Activated CD4-positive, CD25-positive, alpha-beta regulatory T cell treated with anti-CD3 and anti-CD28 coated beads, Interleukin-2, amount 50 U/mL, for 16 hours (primary cell): Measurements from ENCODE around the gene SLC25A25.
A peak's percentile ranks its signal among the peaks of the same experiment; 100 is the strongest.
"Not testable (repeated sequence)": the region's sequence is repeated elsewhere in the genome, so short reads cannot be mapped to it uniquely, and the experiment has no call there.

Experiments used
- DNase-seq: peaks from one replicate; pipeline ENCODE4 v3.0.0-alpha.2; 2020; ENCODE audit warnings: low read depth, low spot score

SLC25A25 gene

DNA sequence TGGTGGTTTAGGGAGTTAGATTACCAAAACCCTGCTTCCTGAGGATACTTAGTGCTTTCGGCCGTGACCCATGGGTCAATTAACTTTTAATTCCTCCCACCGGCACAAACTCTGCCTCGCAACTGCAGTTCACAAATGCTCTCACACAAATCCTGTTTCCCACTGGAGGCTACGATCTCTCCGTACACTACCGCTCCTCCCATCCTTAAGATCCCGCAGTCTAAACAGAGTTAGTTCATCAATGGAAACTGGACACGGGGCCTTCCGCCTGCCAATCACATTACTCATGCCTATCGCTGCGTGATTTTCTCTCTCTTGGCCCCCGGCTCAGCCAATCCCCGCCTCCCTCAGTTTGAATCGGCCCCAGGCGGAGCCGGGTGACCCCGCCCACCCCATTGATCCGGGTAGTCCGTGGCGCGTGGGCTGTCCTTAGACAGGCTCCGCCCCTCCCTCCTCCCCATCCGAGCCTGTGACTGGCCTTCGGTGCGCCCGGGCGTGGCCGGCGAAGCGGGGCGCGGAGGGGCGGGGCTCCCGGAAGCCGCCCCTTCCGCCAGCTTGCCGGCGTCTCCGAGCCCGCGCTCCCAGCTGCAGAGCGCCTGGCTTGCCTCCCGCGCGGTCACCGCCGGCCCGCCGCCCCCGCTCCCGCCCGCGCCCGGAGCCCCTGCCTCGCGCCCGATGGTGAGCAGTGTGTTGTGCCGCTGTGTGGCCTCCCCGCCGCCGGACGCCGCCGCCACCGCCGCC, at the start of gene SLC25A25:
TSS of gene SLC25A25 (plus strand) at position 588 of the 741 bp plus-strand sequence. CDS start at position 676, 88 bp downstream.
- DNase-seq = peak; percentile 99

DNA sequence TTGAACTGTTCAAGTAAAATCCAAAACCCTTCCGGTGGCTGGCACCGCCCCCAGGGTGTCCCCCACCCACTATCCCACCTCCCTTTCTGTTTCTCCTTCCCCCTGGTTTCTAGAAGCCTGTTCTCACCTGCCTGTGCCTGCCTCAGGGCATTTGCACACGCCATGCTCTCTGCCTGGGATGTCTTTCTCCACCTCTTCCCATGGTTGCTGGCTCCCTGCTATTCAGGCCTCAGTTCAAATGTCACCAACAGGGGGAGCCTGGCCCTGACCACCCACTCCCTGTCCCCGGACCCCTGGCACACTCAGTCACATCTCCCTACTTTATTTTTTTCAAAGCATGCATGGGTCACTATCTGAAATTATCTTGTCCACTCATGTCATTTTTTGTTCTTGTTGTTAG, 47.3 kb upstream of the SLC25A25 start:
- no peak for DNase-seq

GRCh38 chr9:128021098-128021497, 46.9 kb upstream of the SLC25A25 start:
- no peak for DNase-seq

- no peak for DNase-seq
Measured at GRCh38 chr9:128022886-128023285, 45.1 kb upstream of the SLC25A25 start.

DNA sequence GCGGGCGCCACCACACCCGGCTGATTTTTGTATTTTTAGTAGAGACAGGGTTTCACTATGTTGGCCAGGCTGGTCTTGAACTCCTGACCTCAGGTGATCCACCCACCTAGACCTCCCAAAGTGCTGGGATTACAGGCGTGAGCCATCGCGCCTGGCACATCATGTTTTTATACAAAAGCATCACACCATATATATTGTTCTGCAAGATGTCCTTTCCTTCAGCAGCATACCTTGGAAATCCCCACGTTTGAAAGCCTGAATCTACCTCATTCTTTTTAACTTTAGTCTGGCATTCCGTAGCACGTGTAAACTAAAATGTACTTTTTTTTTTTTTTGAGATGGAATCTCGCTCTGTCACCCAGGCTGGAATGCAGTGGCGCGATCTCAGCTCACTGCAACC, 44.4 kb upstream of the SLC25A25 start:
- DNase-seq = not testable (repeated sequence)

- no peak for DNase-seq
Measured at GRCh38 chr9:128024761-128025308, 43.2 kb upstream of the SLC25A25 start.

DNA sequence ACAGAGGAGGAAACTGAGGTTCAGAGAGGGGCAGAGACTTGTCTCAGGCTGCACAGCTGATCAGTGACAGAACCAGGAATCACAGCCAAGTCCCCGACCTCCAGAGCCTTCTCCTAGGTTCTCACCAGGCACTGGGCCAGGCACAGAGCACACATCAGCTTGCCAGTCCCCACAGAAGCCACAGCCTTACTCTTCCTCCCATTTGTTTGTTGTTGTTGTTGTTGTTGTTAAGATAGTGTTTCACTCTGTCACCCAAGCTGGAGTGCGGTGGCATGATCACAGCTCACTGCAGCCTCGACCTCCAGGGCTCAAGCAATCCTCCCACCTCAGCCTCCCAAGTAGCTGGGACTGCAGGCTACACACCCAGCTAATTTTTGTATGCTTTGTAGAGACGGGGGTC, 42.3 kb upstream of the SLC25A25 start:
- DNase-seq = no peak

GRCh38 chr9:128026255-128026772, 41.7 kb upstream of the SLC25A25 start:
- DNase-seq = peak; percentile 78

GRCh38 chr9:128026773-128027541, 41.1 kb upstream of the SLC25A25 start:
- no peak for DNase-seq

GRCh38 chr9:128027705-128028104, 40.3 kb upstream of the SLC25A25 start:
- DNase-seq = no peak

GRCh38 chr9:128033609-128034008, 34.4 kb upstream of the SLC25A25 start:
- no peak for DNase-seq

DNA sequence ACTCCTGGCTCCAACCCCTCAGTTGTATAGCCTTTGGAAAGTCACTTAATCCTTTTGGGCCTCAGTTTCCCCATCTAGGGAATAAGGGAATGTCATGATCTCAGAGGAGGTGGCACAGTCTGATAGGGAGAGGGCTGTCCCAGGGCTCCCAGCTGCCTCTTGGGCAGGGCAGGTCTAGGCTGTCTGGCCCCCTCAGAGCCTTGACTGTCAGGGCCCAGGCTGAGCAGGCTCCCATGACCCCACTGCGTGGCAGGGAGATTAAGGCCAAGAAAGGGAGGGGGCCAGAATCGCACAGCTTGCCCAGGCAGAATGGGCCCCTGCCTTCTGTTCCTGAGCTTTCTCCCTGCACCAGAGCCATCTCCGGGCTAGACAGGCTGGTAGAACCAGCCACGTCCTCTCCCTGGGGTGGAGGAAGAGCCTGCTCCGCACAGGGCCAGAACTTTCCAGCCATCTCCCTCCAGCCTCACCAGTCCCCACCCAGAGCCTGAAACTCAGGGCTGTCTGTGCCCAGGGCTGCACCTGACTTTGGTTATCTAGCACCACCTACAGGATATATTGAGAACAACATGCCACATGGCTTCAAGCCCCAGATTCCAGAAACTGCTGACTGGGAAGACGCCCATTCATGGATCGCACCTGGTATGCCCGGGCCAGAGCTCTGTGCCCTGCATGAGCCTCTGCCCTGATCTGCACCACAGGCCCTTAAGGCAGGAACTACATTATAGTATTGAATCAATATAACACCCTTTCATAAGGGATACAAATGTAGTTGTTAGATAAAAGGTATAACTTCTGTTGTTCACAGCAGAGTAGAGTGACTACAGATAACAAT, 33.0 kb upstream of the SLC25A25 start:
- peak; percentile 39 for DNase-seq

DNA sequence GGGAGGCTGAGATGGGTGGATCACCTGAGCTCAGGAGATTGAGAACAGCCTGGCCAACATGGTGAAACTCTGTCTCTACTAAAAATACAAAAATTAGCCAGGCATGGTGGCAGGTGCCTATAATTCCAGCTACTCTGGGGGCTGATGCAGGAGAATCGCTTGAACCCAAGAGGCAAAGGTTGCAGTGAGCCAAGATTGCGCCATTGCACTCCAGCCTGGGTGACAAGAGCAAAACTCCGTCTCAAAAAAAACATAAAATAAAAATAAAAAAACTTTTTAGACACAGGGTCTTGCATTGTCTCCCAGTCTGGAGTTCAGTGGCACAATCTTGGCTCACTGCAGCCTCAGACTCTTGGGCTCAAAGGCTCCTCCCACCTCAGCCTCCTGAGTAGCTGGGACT, 31.5 kb upstream of the SLC25A25 start:
- not testable (repeated sequence) for DNase-seq

DNA sequence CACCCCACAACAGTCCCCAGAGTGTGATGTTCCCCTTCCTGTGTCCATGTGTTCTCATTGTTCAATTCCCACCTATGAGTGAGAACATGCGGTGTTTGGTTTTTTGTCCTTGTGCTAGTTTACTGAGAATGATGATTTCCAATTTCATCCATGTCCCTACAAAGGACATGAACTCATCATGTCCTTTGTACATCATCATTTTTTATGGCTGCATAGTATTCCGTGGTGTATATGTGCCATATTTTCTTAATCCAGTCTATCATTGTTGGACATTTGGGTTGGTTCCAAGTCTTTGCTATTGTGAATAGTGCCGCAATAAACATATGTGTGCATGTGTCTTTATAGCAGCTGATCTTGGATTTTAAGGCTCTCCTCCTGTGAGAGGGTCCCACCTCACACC, 27.2 kb upstream of the SLC25A25 start:
- DNase-seq = not testable (repeated sequence)

DNA sequence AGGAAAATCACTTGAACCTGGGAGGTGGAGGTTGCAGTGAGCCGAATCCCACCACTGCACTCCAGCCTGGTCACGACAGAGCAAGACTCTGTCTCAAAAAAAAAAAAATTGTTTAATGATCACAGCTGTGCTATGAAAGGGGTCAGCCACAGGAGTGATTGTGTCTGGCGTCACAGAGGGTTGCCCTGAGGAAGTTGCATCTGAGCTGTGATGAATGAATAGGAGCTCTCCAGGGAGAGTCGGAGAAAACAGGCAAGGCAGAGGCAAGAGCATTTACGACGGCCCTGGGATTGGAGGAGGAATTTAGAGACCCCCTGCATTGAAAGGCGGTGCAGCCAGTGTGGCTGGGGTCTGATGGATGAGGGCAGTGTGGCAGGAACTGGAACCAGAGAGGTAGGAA, 26.0 kb upstream of the SLC25A25 start:
- DNase-seq = no peak

DNA sequence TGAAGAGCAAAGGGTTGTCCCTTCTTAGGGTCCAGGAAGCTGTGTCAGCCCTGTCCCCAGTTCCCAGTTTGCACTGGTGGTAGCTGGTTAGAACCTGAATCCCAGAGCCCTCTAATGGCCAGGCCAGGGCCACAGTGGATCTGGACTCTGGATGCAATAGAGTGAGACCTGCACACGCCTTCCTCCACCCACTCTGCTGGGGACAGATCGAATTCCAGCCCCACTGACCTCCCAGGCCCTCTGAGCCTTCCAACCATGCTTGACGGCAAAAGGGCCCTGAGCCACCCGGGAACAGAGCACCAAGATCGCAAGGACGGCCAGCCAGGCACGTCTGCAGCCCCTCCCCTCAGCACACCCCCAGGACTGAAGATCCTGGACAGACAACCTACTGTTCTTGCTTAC, 24.6 kb upstream of the SLC25A25 start:
- no peak for DNase-seq

- DNase-seq = not testable (repeated sequence)
Measured at GRCh38 chr9:128045409-128045808, 22.6 kb upstream of the SLC25A25 start.

GRCh38 chr9:128045831-128046230, 22.2 kb upstream of the SLC25A25 start:
- no peak for DNase-seq

GRCh38 chr9:128047231-128047630, 20.8 kb upstream of the SLC25A25 start:
- DNase-seq = no peak

DNA sequence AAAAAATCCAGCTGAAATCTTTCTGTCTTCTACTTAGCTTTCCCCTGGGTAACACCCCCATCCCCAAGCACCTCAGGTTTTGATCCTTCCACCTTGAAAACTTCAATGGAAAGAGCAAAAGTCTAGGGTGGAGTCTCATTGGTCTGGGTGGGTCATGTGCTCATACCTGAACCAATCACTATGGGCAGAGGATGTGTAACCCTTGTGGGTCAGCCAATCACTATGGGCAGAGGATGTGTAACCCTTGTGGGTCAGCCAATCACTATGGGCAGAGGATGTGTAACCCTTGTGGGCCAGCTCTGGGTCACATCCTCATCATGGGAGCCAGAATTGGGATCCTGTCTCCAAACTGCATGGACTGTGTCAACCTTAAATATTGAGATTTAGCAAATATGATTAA, 19.4 kb upstream of the SLC25A25 start:
- DNase-seq = no peak

DNA sequence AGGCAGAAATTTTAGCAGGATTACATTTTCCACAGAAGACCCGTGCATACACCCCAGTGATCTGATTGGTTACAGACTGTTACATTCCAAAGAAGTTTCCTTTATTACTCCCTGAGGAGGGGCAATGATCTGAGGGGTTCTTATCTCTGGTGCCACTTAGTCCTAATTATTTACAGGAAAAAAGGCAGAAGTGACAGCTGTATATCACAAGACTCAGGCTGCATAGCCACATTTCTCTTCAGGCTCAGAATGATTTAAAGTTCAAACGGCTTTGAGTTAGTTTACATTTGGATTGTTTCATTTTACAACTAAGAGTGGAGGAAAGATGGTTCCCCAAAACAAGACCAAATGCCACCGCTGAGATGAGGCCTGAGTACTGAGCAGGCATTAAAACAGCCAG, 18.2 kb upstream of the SLC25A25 start:
- DNase-seq = no peak
